H1 (cell line): ENCODE measurements around the gene NARS2. TPM values are rescaled to one million over a fixed set of nuclear protein-coding genes. Genes with fewer than 3 reads are reported as not detected.

Experiments
- SIRT6 ChIP-seq: IDR thresholded peaks from one replicate; pipeline ENCODE4 v1.7.1; 2012; ENCODE audit warnings: low read length, inconsistent platforms
- polyA plus RNA-seq, 7 experiments: library from polyadenylated mRNA; depleted of rRNA in 3 of 7; stranded (reverse) in 5 of 7; unstranded in 2 of 7; fragments of >200 nt in 5 of 7; fragments of 200-250 nt in 2 of 7; gene quantifications; 1 replicate in 5 of 7; 2 replicates in 1 of 7; 4 replicates in 1 of 7; pipeline versions ENCODE4 v1.2.1 to v1.2.3, GENCODE V29; 2011 to 2013; ENCODE audit warnings: missing spikeins in 2 of 7, mixed read lengths in 2 of 7
- total RNA-seq: library from RNA; stranded (reverse); fragmentation: NEBNext Ultra II Directional; extraction: Animal tissue kit (Norgen Biotek cat#: 25700); gene quantifications from 2 replicates; pipeline ENCODE4 v1.2.1, GENCODE V29; 2021

The NARS2 gene
- total and polyA plus RNA-seq, 2 of the 8 experiments (the other 6 are each of a cell fraction or from before 2014, with no cell fraction given), result 26.2 to 51.6 TPM

DNA sequence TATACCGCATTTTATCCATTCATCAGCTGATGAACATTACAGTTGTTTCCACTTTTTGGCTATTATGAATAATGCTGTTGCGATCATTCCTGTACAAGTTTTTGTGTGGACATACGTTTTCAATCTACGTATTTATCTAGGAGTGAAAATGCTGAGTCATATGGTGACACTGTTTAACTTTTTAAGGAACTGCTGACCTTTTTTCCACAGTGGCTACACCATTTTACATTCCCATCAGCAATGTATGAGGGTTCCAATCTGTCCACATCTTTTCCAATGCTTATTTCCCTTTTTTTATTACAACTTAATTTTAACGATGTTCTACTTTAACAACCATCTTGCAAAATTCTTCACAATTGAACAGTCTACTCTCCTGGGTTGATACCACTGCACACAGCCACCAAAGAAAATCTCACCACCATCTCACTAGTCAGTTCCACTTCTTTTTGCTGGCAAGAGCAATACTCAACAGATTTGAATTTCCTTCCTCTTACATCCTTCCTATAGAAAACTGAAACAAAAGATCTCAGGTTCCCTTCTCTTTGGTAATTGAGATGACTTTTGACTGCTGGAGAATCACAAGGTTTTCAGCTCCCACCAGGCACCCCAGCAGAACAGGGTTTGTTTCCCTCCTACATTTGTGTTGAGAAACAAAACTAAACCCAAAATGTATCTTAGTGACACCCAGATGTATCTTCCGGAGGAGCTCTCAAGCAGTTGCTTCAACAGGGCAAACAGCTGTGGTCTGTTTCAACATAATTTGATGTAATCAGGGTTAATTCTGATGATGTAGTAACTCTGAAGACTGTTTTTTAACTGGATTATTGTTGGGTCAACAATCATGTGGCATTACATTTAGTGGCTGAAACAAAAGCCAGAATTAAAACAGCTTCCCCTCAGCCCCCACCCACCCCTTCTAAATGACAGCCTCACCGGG, 150.1 kb downstream of the NARS2 start (continued):
- TF ChIP-seq SIRT6, result no peak
